Immature natural killer cell (primary cell): ENCODE measurements around the gene NMUR2. TPM values are rescaled to one million over a fixed set of nuclear protein-coding genes. Genes with fewer than 3 reads are reported as not detected.

Experiments
- DNase-seq, 3 donors: peaks; one replicate each; pipeline ENCODE4 v3.0.0; 2022; ENCODE audit warnings: mixed read lengths in 1 of 3
- H3K27ac Mint-ChIP-seq, 6 donors: one replicate each; pipeline ENCODE4 v1.8.0; 2020; ENCODE audit warnings: mixed read lengths in 6 of 6, mild to moderate bottlenecking in 5 of 6, inconsistent platforms in 4 of 6, moderate library complexity in 3 of 6
- H3K27me3 Mint-ChIP-seq, 3 donors: one replicate each; pipeline ENCODE4 v1.8.0; 2020 to 2021; ENCODE audit warnings: low read depth in 3 of 3, mild to moderate bottlenecking in 3 of 3, mixed read lengths in 3 of 3, moderate library complexity in 3 of 3, inconsistent platforms in 1 of 3
- H3K36me3 Mint-ChIP-seq, 3 donors: one replicate each; pipeline ENCODE4 v1.8.0; 2020; ENCODE audit warnings: mixed read lengths in 3 of 3, inconsistent platforms in 2 of 3, mild to moderate bottlenecking in 2 of 3
- H3K4me1 Mint-ChIP-seq, 2 donors: one replicate each; pipeline ENCODE4 v1.8.0; 2020; ENCODE audit warnings: inconsistent platforms in 2 of 2, mild to moderate bottlenecking in 2 of 2, mixed read lengths in 2 of 2, moderate library complexity in 1 of 2
- H3K4me3 Mint-ChIP-seq, 5 donors: one replicate each; pipeline ENCODE4 v1.8.0; 2020; ENCODE audit warnings: mild to moderate bottlenecking in 5 of 5, mixed read lengths in 5 of 5, inconsistent platforms in 3 of 5, moderate library complexity in 3 of 5
- H3K9me3 Mint-ChIP-seq, 6 donors: one replicate each; pipeline ENCODE4 v1.8.0; 2020; ENCODE audit warnings: mild to moderate bottlenecking in 6 of 6, mixed read lengths in 6 of 6, inconsistent platforms in 4 of 6, moderate library complexity in 3 of 6
- polyA plus RNA-seq, 3 donors: library from polyadenylated mRNA; unstranded; fragments of 300-500 nt; fragmentation: Illumina TruSeq; gene quantifications; one replicate each; pipeline ENCODE4 v1.2.3, GENCODE V29; 2021

NMUR2 gene
- polyA plus RNA-seq, 3 donors from 2014 or later = not detected

DNA sequence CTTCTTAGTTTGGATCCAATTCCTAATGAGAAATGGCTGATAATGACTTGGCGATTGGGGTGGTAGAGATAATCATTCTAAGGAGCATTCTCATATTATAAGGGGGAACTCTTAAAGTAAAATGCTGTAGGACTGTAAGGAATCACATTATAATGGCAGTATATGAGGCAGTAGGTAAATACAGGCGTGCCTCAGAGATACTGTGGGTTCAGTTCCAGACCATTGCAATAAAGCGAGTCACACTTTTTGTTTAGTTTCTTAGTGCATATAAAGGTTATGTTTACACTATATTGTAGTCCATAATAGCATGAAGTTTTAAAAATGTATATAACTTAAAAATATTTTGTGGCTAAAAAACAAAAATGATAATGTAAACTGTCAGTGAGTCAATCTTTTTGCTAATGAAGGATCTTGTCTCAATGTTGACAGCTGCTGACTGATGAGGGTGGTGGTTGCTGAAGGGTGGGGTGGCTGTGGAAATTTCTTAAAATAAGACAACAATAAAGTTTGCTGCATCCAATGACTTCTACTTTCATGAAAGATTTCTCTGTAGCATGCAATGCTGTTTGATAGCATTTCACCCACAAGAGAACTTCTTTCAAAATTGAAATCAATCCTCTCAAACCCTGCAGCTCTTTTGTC is 15.8 kb downstream of the NMUR2 start:
- DNase-seq = no peak
- no peaks in the 10 kb centered on the region for H3K36me3 Mint-ChIP-seq
- H3K4me1 Mint-ChIP-seq = no peaks in the 10 kb centered on the region
- H3K9me3 Mint-ChIP-seq = peaks cover 0 to 2% (median under 1%) of the 10 kb centered on the region in 6 donors
- peaks cover 0 to 3% (median 2%) of the 10 kb centered on the region in 3 donors for H3K27me3 Mint-ChIP-seq
- H3K4me3 Mint-ChIP-seq = no peak overlapping the region
- H3K27ac Mint-ChIP-seq = no peak overlapping the region

GRCh38 chr5:152388610-152389009 is 16.5 kb downstream of the NMUR2 start:
- no peak overlapping the region for H3K27ac Mint-ChIP-seq
- no peak overlapping the region for H3K4me3 Mint-ChIP-seq

GRCh38 chr5:152380415-152381123 is 24.5 kb downstream of the NMUR2 start:
- Mint-ChIP-seq H3K27me3 (peaks cover 0 to 3% (median 0%) of the 10 kb centered on the region in 3 donors), H3K4me3 (no peak overlapping the region), H3K27ac (no peak overlapping the region), H3K9me3 (no peaks in the 10 kb centered on the region), H3K36me3 (no peaks in the 10 kb centered on the region), H3K4me1 (no peaks in the 10 kb centered on the region)
- no peak for DNase-seq

More at GRCh38 chr5:152388610-152389009, 16.5 kb downstream of the NMUR2 start:
- H3K36me3 Mint-ChIP-seq = no peaks in the 10 kb centered on the region
- peaks cover 0 to 3% (median 2%) of the 10 kb centered on the region in 3 donors for H3K27me3 Mint-ChIP-seq
- peaks cover 0 to 2% (median under 1%) of the 10 kb centered on the region in 6 donors for H3K9me3 Mint-ChIP-seq
- H3K4me1 Mint-ChIP-seq = no peaks in the 10 kb centered on the region
- DNase-seq = no peak

DNA sequence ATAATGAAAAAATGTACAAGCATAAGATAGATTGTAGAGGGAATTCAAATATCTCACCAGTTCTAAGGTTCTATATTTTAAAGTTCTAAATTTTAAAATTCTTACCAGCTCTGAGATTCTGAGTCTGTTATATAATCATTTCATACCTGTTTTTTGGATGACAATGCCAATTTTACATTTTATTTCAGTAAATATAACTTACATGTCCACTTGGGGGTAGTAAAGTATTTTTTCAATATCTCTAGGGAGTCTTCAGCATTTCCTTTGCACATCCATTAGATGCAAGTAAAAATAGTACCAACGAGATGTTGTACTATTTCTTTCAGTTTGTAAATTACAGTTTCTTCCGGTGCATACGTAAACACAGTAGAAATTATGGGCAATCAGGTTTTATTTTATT is 25.7 kb downstream of the NMUR2 start:
- Mint-ChIP-seq H3K9me3 (no peaks in the 10 kb centered on the region), H3K4me3 (no peak overlapping the region), H3K36me3 (no peaks in the 10 kb centered on the region), H3K27ac (no peak overlapping the region), H3K27me3 (peaks cover 0 to 3% (median 2%) of the 10 kb centered on the region in 3 donors), H3K4me1 (no peaks in the 10 kb centered on the region)
- DNase-seq = no peak

DNA sequence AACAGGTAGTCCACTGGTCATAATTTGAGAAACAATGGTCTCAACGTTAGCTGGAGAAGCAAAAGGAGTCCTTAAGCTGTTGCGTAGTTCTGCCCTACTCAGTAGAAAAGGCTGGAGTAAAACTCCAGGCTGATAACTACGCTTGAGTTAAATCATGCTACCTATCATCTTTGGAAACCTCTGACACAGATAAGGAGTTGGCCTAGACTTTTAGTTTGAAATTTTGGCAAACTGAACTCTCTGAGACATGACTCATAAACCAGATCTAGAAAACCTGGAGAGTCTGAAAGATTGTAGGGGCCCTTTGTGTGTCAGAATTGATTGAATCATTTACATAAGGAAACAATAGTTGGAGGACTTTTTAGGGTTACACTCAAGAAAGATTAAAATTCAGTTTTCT is 26.3 kb downstream of the NMUR2 start:
- Mint-ChIP-seq H3K4me3 (no peak overlapping the region), H3K27ac (no peak overlapping the region), H3K4me1 (no peaks in the 10 kb centered on the region), H3K27me3 (peaks cover 0 to 3% (median 2%) of the 10 kb centered on the region in 3 donors), H3K9me3 (no peaks in the 10 kb centered on the region), H3K36me3 (no peaks in the 10 kb centered on the region)
- DNase-seq = no peak

- no peak overlapping the region for H3K27ac Mint-ChIP-seq
- no peaks in the 10 kb centered on the region for H3K4me1 Mint-ChIP-seq
- H3K4me3 Mint-ChIP-seq = no peak overlapping the region
- no peak for DNase-seq
- no peaks in the 10 kb centered on the region for H3K36me3 Mint-ChIP-seq
- peaks cover 0 to 2% (median 0%) of the 10 kb centered on the region in 3 donors for H3K27me3 Mint-ChIP-seq
- H3K9me3 Mint-ChIP-seq = no peaks in the 10 kb centered on the region
Measured at GRCh38 chr5:152376886-152377285, 28.2 kb downstream of the NMUR2 start.

DNA sequence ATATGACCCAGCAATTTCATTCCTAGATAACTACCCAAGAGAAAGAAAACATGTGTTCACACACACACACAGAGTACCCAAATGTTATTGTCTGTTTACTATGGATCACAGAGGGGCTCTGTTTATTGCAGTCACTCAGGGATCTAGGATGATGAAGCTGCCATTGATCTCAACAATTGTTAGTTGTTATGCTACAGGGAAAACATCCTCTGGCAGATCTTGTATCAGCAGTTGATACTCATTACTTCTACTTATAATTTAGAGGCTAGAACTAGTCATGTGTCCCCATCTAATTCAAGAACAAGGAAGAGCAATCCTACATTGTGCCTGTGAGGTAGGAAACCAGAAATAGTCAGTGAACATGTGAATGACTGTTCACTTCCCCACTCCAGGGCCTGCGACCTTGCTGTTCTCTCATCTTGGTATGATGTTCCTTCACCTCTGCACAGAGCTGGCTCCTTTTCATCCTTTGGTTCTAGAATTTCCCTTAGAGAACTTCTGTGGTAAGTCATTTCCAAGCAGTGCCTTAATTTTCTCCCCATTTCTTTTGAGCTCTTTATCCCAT is 30.3 kb downstream of the NMUR2 start:
- no peak for DNase-seq
- no peak overlapping the region for H3K27ac Mint-ChIP-seq
- H3K4me1 Mint-ChIP-seq = no peaks in the 10 kb centered on the region
- no peak overlapping the region for H3K4me3 Mint-ChIP-seq
- H3K27me3 Mint-ChIP-seq = peaks cover 0 to 3% (median 2%) of the 10 kb centered on the region in 3 donors
- H3K36me3 Mint-ChIP-seq = no peaks in the 10 kb centered on the region
- peaks cover 0 to 2% (median 0%) of the 10 kb centered on the region in 6 donors for H3K9me3 Mint-ChIP-seq

- H3K36me3 Mint-ChIP-seq = no peaks in the 10 kb centered on the region
- peaks cover 0 to 3% (median 2%) of the 10 kb centered on the region in 3 donors for H3K27me3 Mint-ChIP-seq
- DNase-seq = no peak
- H3K4me3 Mint-ChIP-seq = no peak overlapping the region
- H3K4me1 Mint-ChIP-seq = no peaks in the 10 kb centered on the region
- H3K9me3 Mint-ChIP-seq = peaks cover 0 to 2% (median 0%) of the 10 kb centered on the region in 6 donors
- H3K27ac Mint-ChIP-seq = no peak overlapping the region
Measured at GRCh38 chr5:152372875-152373274, 32.2 kb downstream of the NMUR2 start.

GRCh38 chr5:152369298-152369697 is 35.8 kb downstream of the NMUR2 start:
- Mint-ChIP-seq H3K27ac (no peak overlapping the region), H3K9me3 (peaks cover 0 to 4% (median 0%) of the 10 kb centered on the region in 6 donors), H3K27me3 (peaks cover 0 to 3% (median 1%) of the 10 kb centered on the region in 3 donors), H3K4me1 (no peaks in the 10 kb centered on the region), H3K4me3 (no peak overlapping the region), H3K36me3 (no peaks in the 10 kb centered on the region)
- no peak for DNase-seq

GRCh38 chr5:152367554-152367953 is 37.5 kb downstream of the NMUR2 start:
- peaks cover 0 to 4% (median 0%) of the 10 kb centered on the region in 6 donors for H3K9me3 Mint-ChIP-seq
- no peak for DNase-seq
- H3K36me3 Mint-ChIP-seq = no peaks in the 10 kb centered on the region
- no peaks in the 10 kb centered on the region for H3K4me1 Mint-ChIP-seq
- peaks cover 0 to 5% (median 1%) of the 10 kb centered on the region in 3 donors for H3K27me3 Mint-ChIP-seq
- no peak overlapping the region for H3K4me3 Mint-ChIP-seq
- H3K27ac Mint-ChIP-seq = no peak overlapping the region

DNA sequence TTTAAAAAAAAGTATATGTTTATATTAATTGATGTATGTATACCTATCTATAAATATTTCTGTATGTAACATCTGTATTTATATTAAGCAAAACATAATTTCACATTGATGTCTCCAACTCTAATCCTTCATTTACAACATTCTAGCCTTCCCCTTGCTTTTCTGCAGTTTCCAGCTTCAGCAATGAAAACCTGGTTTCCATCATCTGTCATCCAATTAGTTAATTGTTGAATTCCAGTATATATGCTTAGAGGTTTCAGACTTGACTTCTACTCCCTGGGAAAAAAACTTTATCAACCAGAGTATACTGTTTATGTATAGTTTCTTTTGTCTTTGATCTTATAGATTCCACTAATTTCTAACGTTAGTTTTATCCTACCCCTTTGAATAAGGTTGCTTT is 38.4 kb downstream of the NMUR2 start:
- DNase-seq = no peak
- H3K4me3 Mint-ChIP-seq = no peak overlapping the region
- no peak overlapping the region for H3K27ac Mint-ChIP-seq
- no peaks in the 10 kb centered on the region for H3K4me1 Mint-ChIP-seq
- no peaks in the 10 kb centered on the region for H3K36me3 Mint-ChIP-seq
- H3K9me3 Mint-ChIP-seq = peaks cover 0 to 6% (median 0%) of the 10 kb centered on the region in 6 donors
- peaks cover under 1 to 5% (median 1%) of the 10 kb centered on the region in 3 donors for H3K27me3 Mint-ChIP-seq

DNA sequence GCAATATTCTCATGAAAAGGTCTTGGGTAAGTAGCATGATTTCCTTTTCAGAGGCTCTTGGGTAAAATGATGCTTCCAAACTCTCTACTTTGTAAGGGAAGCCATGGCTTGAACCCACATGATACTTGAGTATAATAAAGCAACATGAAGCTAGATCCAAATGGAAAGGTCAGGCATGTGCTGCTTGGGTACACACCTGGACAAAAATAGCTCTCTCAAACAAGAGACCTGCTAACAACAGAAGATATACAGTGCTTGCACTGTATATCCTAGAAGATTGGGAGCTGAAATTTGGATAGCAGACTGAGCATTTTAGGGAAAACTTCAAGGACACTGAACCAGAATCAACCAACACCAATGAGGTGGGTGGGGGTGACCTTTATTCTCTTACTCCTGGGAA is 40.2 kb downstream of the NMUR2 start:
- H3K27ac Mint-ChIP-seq = no peak overlapping the region
- H3K27me3 Mint-ChIP-seq = peaks cover 1 to 4% (median 2%) of the 10 kb centered on the region in 3 donors
- no peak for DNase-seq
- H3K4me1 Mint-ChIP-seq = no peaks in the 10 kb centered on the region
- peaks cover 0 to 4% (median 0%) of the 10 kb centered on the region in 6 donors for H3K9me3 Mint-ChIP-seq
- H3K36me3 Mint-ChIP-seq = no peaks in the 10 kb centered on the region
- H3K4me3 Mint-ChIP-seq = no peak overlapping the region

DNA sequence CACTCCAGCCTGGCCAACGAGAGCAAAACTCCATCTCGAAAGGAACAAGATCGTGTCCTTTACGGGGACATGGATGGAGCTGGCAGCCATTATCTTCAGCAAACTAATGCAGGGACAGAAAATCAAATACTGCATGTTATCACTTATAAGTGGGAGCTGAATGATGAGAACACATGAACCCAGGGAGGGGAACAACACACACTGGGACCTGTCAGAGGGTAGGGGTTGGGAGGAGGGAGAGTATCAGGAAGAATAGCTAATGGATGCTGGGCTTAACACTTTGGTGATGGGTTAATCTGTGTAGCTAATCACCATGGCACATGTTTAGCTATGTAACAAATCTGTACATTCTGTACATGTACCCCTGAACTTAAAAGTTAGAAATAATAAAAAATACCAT is 40.9 kb downstream of the NMUR2 start:
- peaks cover 1 to 4% (median 2%) of the 10 kb centered on the region in 3 donors for H3K27me3 Mint-ChIP-seq
- H3K4me3 Mint-ChIP-seq = no peak overlapping the region

DNA sequence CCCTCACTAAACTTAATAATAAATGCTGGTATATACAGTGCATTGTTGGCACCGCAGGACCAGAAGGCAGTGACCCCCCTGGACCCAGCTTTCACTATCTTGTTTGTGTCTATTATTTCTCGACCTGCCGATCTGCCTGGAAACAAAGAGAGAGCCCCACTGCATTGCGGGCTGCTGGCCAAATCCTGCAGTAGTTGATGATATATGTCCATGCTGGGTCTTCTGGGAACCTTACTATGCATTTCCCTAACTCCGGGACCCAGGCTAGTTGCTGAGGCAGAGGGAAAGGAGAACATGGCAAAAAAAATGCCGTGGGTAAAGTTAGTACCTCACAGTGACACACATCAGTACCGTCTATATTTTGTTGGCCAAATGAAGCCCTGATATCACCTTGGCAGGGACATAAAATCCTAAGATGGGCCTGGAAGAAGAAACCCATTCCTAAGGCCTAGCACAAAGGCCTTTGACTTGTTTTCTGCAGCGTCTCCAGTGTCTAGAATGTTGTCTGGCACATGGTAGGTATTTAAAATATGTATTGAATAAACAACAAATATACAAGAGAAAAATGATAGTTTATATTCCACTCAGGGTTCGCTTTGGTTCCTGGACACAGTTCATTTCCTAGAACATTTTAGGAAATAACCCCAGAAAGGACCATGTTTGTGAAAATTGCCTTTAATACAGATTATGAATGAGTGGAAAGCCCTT is 46.1 kb downstream of the NMUR2 start:
- Mint-ChIP-seq H3K9me3 (peaks cover 0 to 3% (median 0%) of the 10 kb centered on the region in 6 donors), H3K36me3 (no peaks in the 10 kb centered on the region), H3K4me3 (no peak overlapping the region), H3K27me3 (peaks cover 0 to 9% (median 5%) of the 10 kb centered on the region in 3 donors), H3K27ac (no peak overlapping the region), H3K4me1 (no peaks in the 10 kb centered on the region)
- no peak for DNase-seq

More for the DNA sequence above, 40.9 kb downstream of the NMUR2 start:
- Mint-ChIP-seq H3K27ac (no peak overlapping the region), H3K4me1 (no peaks in the 10 kb centered on the region), H3K36me3 (no peaks in the 10 kb centered on the region), H3K9me3 (peaks cover 0 to 4% (median 0%) of the 10 kb centered on the region in 6 donors)
- DNase-seq = no peak
